Suppressor macrophage (primary cell): Measurements from ENCODE around the gene SUB1.
"Not testable (repeated sequence)": the region's sequence is repeated elsewhere in the genome, so short reads cannot be mapped to it uniquely, and the experiment has no call there.

Experiments used
- DNase-seq, 4 experiments: peaks; one replicate each; pipeline ENCODE4 v3.0.0-alpha.2; 2020 to 2022

SUB1 gene

GRCh38 chr5:32601623-32602295 lies 16.4 kb downstream of the SUB1 start:
- no peak for DNase-seq

GRCh38 chr5:32602906-32603305 lies 17.5 kb downstream of the SUB1 start:
- no peak for DNase-seq

GRCh38 chr5:32604800-32605765 lies 19.7 kb downstream of the SUB1 start:
- no peak for DNase-seq

GRCh38 chr5:32605766-32606152 lies 20.4 kb downstream of the SUB1 start:
- no peak for DNase-seq

GRCh38 chr5:32612134-32612888 lies 27.0 kb downstream of the SUB1 start:
- no peak for DNase-seq

- peak; percentile 84 to 93 (median 88) for DNase-seq
Observed at GRCh38 chr5:32613050-32613672, 27.8 kb downstream of the SUB1 start.

GRCh38 chr5:32615236-32615635 lies 29.9 kb downstream of the SUB1 start:
- no peak for DNase-seq

GRCh38 chr5:32618962-32619361 lies 33.6 kb downstream of the SUB1 start:
- no peak for DNase-seq

- no peak for DNase-seq
Observed at GRCh38 chr5:32621256-32621655, 35.9 kb downstream of the SUB1 start.

GRCh38 chr5:32625106-32625505 lies 39.7 kb downstream of the SUB1 start:
- no peak for DNase-seq

- DNase-seq = no peak
Observed at GRCh38 chr5:32625547-32625946, 40.2 kb downstream of the SUB1 start.

- no peak for DNase-seq
Observed at GRCh38 chr5:32627219-32627870, 42.0 kb downstream of the SUB1 start.

GRCh38 chr5:32628049-32628844 lies 42.9 kb downstream of the SUB1 start:
- no peak for DNase-seq

- no peak for DNase-seq
Observed at GRCh38 chr5:32630867-32631491, 45.6 kb downstream of the SUB1 start.

- DNase-seq = not testable (repeated sequence)
Observed at GRCh38 chr5:32633017-32633416, 47.7 kb downstream of the SUB1 start.

GRCh38 chr5:32638309-32638708 lies 53.0 kb downstream of the SUB1 start:
- DNase-seq = no peak

- no peak for DNase-seq
Observed at GRCh38 chr5:32639943-32640342, 54.6 kb downstream of the SUB1 start.

- no peak for DNase-seq
Observed at GRCh38 chr5:32642276-32643002, 57.1 kb downstream of the SUB1 start.

GRCh38 chr5:32645246-32645645 lies 59.9 kb downstream of the SUB1 start:
- DNase-seq = no peak
